ENCODE measurements around the gene GAPDHS. TPM values are rescaled to one million over a fixed set of nuclear protein-coding genes. Genes with fewer than 3 reads are reported as not detected.

Gene GAPDHS
- total RNA-seq, 1 experiment from 2014 or later, result not detected

GRCh38 chr19:35553385-35554000, 20.2 kb downstream of the GAPDHS start:
- no TSS peak for BruUV-seq (replicated peaks)
- in situ Hi-C loops (cut with HindIII; ENCODE audit: low pct_unique_long_range_greater_than_20kb, low sequenced_read_pairs) (no loop called here), intact Hi-C loops (cut with micrococcal nuclease; ENCODE audit: unreplicated experiment) (loop anchor here (10.0 kb wide), 1 partner anchor 161 kb away; the partner anchor contains the start of gene KMT2B)
- no peaks in the 10 kb centered on the region for H3K9me3 ChIP-seq (ENCODE audit: control insufficient read depth, insufficient read depth, low read depth, low read length)
- ChIA-PET CTCF (no interaction called here), POLR2A (no interaction called here)
- no peaks in the 10 kb centered on the region for H3K36me3 ChIP-seq (ENCODE audit: control insufficient read depth, insufficient read depth, low read length)
- ATAC-seq (no peak), DNase-seq (ENCODE audit: low read depth, low spot score) (no peak)
- no peak overlapping the region for H3K4me3 ChIP-seq (ENCODE audit: low read depth in 2 of 2, low read length in 2 of 2)
- TF ChIP-seq POLR2AphosphoS5 (IDR thresholded peaks at IDR 0.05; ENCODE audit: low read depth, low read length) (no peak), SIN3A (IDR thresholded peaks at IDR 0.05; ENCODE audit: borderline replicate concordance, insufficient read depth, low read depth, low read length) (no peak), CTCF (IDR thresholded peaks at IDR 0.05) (no peak), REST (IDR thresholded peaks at IDR 0.05; ENCODE audit: insufficient read depth in 1 of 2, low read depth in 2 of 2, low read length in 1 of 2) (no peak), TCF7L2 (IDR thresholded peaks at IDR 0.05; ENCODE audit: low read depth, low read length) (no peak)
- H3K27ac ChIP-seq (ENCODE audit: low read length), result no peak overlapping the region
- H3K27me3 ChIP-seq (ENCODE audit: control insufficient read depth, insufficient read depth, low read length), result no peaks in the 10 kb centered on the region
- no peaks in the 10 kb centered on the region for H3K4me1 ChIP-seq (ENCODE audit: control insufficient read depth, insufficient read depth, low read length)

GRCh38 chr19:35554076-35554475, 20.8 kb downstream of the GAPDHS start:
- H3K4me1 ChIP-seq (ENCODE audit: control insufficient read depth, insufficient read depth, low read length), result peaks cover 5% of the 10 kb centered on the region; the same call in 1 of the 2 replicates
- in situ Hi-C loops (cut with HindIII; ENCODE audit: low pct_unique_long_range_greater_than_20kb, low sequenced_read_pairs), result no loop called here
- no peaks in the 10 kb centered on the region for H3K9me3 ChIP-seq (ENCODE audit: control insufficient read depth, insufficient read depth, low read depth, low read length)
- H3K27me3 ChIP-seq (ENCODE audit: control insufficient read depth, insufficient read depth, low read length), result peaks cover 1% of the 10 kb centered on the region; the same call in 1 of the 2 replicates
- POLR2A ChIA-PET, result no interaction called here
- ATAC-seq (no peak), DNase-seq (ENCODE audit: low read depth, low spot score) (no peak)
- no peaks in the 10 kb centered on the region for H3K36me3 ChIP-seq (ENCODE audit: control insufficient read depth, insufficient read depth, low read length)
- CTCF ChIA-PET, result no interaction called here
- no peak overlapping the region for H3K4me3 ChIP-seq (ENCODE audit: low read depth in 2 of 2, low read length in 2 of 2)
- BruUV-seq (replicated peaks), result no TSS peak
- no peak overlapping the region for H3K27ac ChIP-seq (ENCODE audit: low read length)
- intact Hi-C loops (cut with micrococcal nuclease; ENCODE audit: unreplicated experiment), result loop anchor here (10.0 kb wide), 1 partner anchor 161 kb away; the partner anchor contains the start of gene KMT2B
- TF ChIP-seq TCF7L2 (IDR thresholded peaks at IDR 0.05; ENCODE audit: low read depth, low read length) (no peak), SIN3A (IDR thresholded peaks at IDR 0.05; ENCODE audit: borderline replicate concordance, insufficient read depth, low read depth, low read length) (no peak), POLR2AphosphoS5 (IDR thresholded peaks at IDR 0.05; ENCODE audit: low read depth, low read length) (no peak), CTCF (IDR thresholded peaks at IDR 0.05) (no peak), REST (IDR thresholded peaks at IDR 0.05; ENCODE audit: insufficient read depth in 1 of 2, low read depth in 2 of 2, low read length in 1 of 2) (no peak)

All from Panc1 (cell line).